ENCODE results near the gene CARMIL1.

DNA sequence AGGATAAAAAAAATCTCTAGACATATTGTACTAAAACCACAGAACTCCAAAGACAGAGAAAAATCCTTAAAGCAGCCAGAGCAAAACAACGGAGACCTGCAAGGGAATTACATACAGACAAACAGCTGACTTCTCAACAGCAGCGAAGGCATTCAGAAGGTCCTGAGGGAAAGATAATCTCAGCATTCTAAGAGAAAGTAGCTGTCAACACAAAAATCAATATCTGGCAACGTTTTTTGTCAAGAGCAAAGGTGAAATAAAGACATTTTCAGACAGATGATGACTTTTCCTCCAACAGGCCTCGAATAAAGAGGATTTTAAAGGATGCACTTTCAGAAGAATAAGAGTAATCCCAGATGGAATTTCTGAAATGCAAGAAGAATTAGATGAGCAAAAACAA lies 366.7 kb downstream of the CARMIL1 start:
- TF ChIP-seq, protein P1, sequence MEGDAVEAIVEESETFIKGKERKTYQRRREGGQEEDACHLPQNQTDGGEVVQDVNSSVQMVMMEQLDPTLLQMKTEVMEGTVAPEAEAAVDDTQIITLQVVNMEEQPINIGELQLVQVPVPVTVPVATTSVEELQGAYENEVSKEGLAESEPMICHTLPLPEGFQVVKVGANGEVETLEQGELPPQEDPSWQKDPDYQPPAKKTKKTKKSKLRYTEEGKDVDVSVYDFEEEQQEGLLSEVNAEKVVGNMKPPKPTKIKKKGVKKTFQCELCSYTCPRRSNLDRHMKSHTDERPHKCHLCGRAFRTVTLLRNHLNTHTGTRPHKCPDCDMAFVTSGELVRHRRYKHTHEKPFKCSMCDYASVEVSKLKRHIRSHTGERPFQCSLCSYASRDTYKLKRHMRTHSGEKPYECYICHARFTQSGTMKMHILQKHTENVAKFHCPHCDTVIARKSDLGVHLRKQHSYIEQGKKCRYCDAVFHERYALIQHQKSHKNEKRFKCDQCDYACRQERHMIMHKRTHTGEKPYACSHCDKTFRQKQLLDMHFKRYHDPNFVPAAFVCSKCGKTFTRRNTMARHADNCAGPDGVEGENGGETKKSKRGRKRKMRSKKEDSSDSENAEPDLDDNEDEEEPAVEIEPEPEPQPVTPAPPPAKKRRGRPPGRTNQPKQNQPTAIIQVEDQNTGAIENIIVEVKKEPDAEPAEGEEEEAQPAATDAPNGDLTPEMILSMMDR (IDR thresholded peaks at IDR 0.05 in 8 of 11, conservative IDR thresholded peaks at IDR 0.05 in 3 of 11), result no peak
- no peak for TF ChIP-seq POLR2A (IDR thresholded peaks at IDR 0.05)
- no peak for TF ChIP-seq POLR2AphosphoS5 (IDR thresholded peaks at IDR 0.05)

Measured in spleen (tissue), 7 donors.